GF-D8 (cell line): ENCODE measurements around the gene PRR29.
A peak's percentile ranks its signal among the peaks of the same experiment; 100 is the strongest.
"Not testable (repeated sequence)": the region's sequence is repeated elsewhere in the genome, so short reads cannot be mapped to it uniquely, and the experiment has no call there.

ENCODE experiments used
- DNase-seq: peaks from one replicate; lab custom pipeline; 2025; lab: John Stamatoyannopoulos, UW

Gene PRR29

GRCh38 chr17:63997341-63998048 is 656 bp upstream of the PRR29 start:
- no peak for DNase-seq

GRCh38 chr17:63998721-63999679 is 849 bp downstream of the PRR29 start:
- no peak for DNase-seq

- no peak for DNase-seq
Measured at GRCh38 chr17:63999680-64000531, 1.8 kb downstream of the PRR29 start.

- no peak for DNase-seq
Measured at GRCh38 chr17:64001091-64001579, 3.0 kb downstream of the PRR29 start.

GRCh38 chr17:64001763-64002529 is 3.8 kb downstream of the PRR29 start:
- DNase-seq = no peak

GRCh38 chr17:64002658-64003525 is 4.7 kb downstream of the PRR29 start:
- DNase-seq = no peak

- DNase-seq = no peak
Measured at GRCh38 chr17:64003526-64004121, 5.5 kb downstream of the PRR29 start.

GRCh38 chr17:64004218-64004770 is 6.1 kb downstream of the PRR29 start:
- no peak for DNase-seq

- no peak for DNase-seq
Measured at GRCh38 chr17:64004903-64005733, 7.0 kb downstream of the PRR29 start.

GRCh38 chr17:64005734-64006167 is 7.6 kb downstream of the PRR29 start:
- DNase-seq = peak; percentile 56

GRCh38 chr17:64006361-64007088 is 8.4 kb downstream of the PRR29 start:
- DNase-seq = peak; percentile 67

- DNase-seq = not testable (repeated sequence)
Measured at GRCh38 chr17:64007089-64007837, 9.1 kb downstream of the PRR29 start.

GRCh38 chr17:64007838-64008282 is 9.7 kb downstream of the PRR29 start:
- no peak for DNase-seq

- no peak for DNase-seq
Measured at GRCh38 chr17:64008346-64008745, 10.2 kb downstream of the PRR29 start.

GRCh38 chr17:64008830-64009229 is 10.7 kb downstream of the PRR29 start:
- DNase-seq = no peak

- DNase-seq = no peak
Measured at GRCh38 chr17:64009571-64010402, 11.6 kb downstream of the PRR29 start.
